A673 (cell line): ENCODE measurements around the gene NPW. TPM values are rescaled to one million over a fixed set of nuclear protein-coding genes. Genes with fewer than 3 reads are reported as not detected.

Experiments
- BruUV-seq: library from RNA; stranded (reverse); fragments of 400-500 nt; replicated peaks from 2 replicates; lab custom pipeline; 2021; lab: Mats Ljungman, UMichigan
- CTCF ChIA-PET: fragments of 300-600 bp; sonication (Branson Sonifier 250); formaldehyde crosslinking; loops from one replicate; lab custom pipeline; 2022; ENCODE audit warnings: antibody characterized with exemption; lab: Charles Lee
- POLR2A ChIA-PET: fragments of 300-600 bp; sonication (Branson Sonifier 250); formaldehyde crosslinking; loops from one replicate; lab custom pipeline; 2022; ENCODE audit warnings: antibody characterized with exemption; ENCODE audit not compliant: low non-redundant PET; lab: Charles Lee
- DNase-seq: peaks from one replicate; pipeline ENCODE4 v3.0.0-alpha.2; 2015; ENCODE audit warnings: low spot score
- H3K27ac ChIP-seq: fragments of 200-600 bp; sonication (generic); 2 replicates; pipeline ENCODE4 v1.5.1; 2016; ENCODE audit warnings: mixed run types, low read depth, mild to moderate bottlenecking, mixed read lengths, antibody characterized with exemption, low read length; ENCODE audit not compliant: poor library complexity, severe bottlenecking
- H3K27me3 ChIP-seq: fragments of 200-600 bp; sonication (generic); replicated peaks from 2 replicates; pipeline ENCODE4 v1.6.1; 2017; ENCODE audit warnings: mixed run types, low read depth, mild to moderate bottlenecking, mixed read lengths, antibody characterized with exemption, low read length; ENCODE audit not compliant: insufficient read depth, poor library complexity
- H3K36me3 ChIP-seq: fragments of 200-600 bp; sonication (generic); 2 replicates; pipeline ENCODE4 v1.6.1; 2016; ENCODE audit warnings: mixed run types, mild to moderate bottlenecking, mixed read lengths, antibody characterized with exemption, low read length; ENCODE audit not compliant: insufficient read depth, poor library complexity, severe bottlenecking
- H3K4me1 ChIP-seq: fragments of 200-600 bp; sonication (generic); 2 replicates; pipeline ENCODE4 v1.6.1; 2017; ENCODE audit warnings: mixed run types, mild to moderate bottlenecking, mixed read lengths, antibody characterized with exemption, low read length; ENCODE audit not compliant: insufficient read depth, poor library complexity, severe bottlenecking
- H3K4me3 ChIP-seq: fragments of 200-600 bp; sonication (generic); 2 replicates; pipeline ENCODE4 v1.5.1; 2016; ENCODE audit warnings: low read depth, mixed run types, mild to moderate bottlenecking, mixed read lengths, low read length; ENCODE audit not compliant: poor library complexity, severe bottlenecking
- H3K9me3 ChIP-seq: fragments of 200-600 bp; sonication (generic); 2 replicates; pipeline ENCODE4 v1.6.1; 2016; ENCODE audit warnings: mixed run types, low read depth, mild to moderate bottlenecking, mixed read lengths, antibody characterized with exemption, low read length; ENCODE audit not compliant: poor library complexity, severe bottlenecking
- EZH2 ChIP-seq: fragments of 200-600 bp; sonication (generic); IDR thresholded peaks from 2 replicates; pipeline ENCODE4 v1.6.1; 2017; ENCODE audit warnings: borderline replicate concordance, low read depth, mild to moderate bottlenecking, mixed read lengths, antibody characterized with exemption, low read length; ENCODE audit not compliant: poor library complexity, severe bottlenecking
- intact Hi-C: fragments of 100-400 bp; cut with micrococcal nuclease; formaldehyde crosslinking; loops from one replicate; pipeline ENCODE4 v1.10.0; 2022; ENCODE audit not compliant: unreplicated experiment
- total RNA-seq: library from RNA; stranded (reverse); gene quantifications from 2 replicates; pipeline ENCODE4 v1.2.3, GENCODE V29; 2021
- TF ChIP-seq, protein P1 (sequence below): fragments of 300-800, 200-600 bp; sonication (generic); conservative IDR thresholded peaks from 2 replicates; pipeline ENCODE4 v1.5.1; 2017; ENCODE audit warnings: low read depth, mild to moderate bottlenecking, antibody characterized with exemption, low read length, moderate library complexity, mixed read lengths

Gene NPW
- total RNA-seq, 1 experiment from 2014 or later: 96.5 TPM

DNA sequence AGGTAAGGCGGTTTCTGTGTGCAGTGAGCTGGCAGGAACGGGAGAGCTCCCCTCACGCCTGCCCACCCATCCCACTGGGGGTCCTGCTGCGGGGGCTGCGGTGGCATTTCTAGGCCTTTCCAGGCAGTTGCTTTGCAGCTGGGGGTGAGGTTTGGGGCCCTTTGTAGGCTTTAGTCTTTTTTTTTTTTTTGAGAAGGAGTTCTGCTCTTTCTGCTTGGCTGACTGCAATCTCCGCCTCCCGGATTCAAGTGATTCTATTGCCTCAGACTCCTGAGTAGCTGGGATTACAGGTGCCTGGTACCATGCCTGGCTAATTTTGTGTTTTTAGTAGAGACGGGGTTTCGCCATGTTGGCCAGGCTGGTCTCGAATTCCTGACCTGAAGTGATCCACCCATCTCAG, 39.3 kb downstream of the NPW start:
- no peaks in the 10 kb centered on the region for H3K9me3 ChIP-seq
- no peaks in the 10 kb centered on the region for H3K27me3 ChIP-seq
- BruUV-seq: no TSS peak
- no peak overlapping the region for H3K4me3 ChIP-seq
- intact Hi-C loops: no loop called here
- no peak overlapping the region for H3K27ac ChIP-seq
- no peak for TF ChIP-seq EZH2
- TF ChIP-seq, protein P1, sequence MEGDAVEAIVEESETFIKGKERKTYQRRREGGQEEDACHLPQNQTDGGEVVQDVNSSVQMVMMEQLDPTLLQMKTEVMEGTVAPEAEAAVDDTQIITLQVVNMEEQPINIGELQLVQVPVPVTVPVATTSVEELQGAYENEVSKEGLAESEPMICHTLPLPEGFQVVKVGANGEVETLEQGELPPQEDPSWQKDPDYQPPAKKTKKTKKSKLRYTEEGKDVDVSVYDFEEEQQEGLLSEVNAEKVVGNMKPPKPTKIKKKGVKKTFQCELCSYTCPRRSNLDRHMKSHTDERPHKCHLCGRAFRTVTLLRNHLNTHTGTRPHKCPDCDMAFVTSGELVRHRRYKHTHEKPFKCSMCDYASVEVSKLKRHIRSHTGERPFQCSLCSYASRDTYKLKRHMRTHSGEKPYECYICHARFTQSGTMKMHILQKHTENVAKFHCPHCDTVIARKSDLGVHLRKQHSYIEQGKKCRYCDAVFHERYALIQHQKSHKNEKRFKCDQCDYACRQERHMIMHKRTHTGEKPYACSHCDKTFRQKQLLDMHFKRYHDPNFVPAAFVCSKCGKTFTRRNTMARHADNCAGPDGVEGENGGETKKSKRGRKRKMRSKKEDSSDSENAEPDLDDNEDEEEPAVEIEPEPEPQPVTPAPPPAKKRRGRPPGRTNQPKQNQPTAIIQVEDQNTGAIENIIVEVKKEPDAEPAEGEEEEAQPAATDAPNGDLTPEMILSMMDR: no peak
- ChIA-PET CTCF (no interaction called here), POLR2A (interaction anchor here (0.6 kb wide), 1 partner anchor 10 kb away, joined by 4 read pairs; no protein-coding TSS in a partner anchor)
- H3K4me1 ChIP-seq: no peaks in the 10 kb centered on the region
- no peaks in the 10 kb centered on the region for H3K36me3 ChIP-seq
- no peak for DNase-seq

DNA sequence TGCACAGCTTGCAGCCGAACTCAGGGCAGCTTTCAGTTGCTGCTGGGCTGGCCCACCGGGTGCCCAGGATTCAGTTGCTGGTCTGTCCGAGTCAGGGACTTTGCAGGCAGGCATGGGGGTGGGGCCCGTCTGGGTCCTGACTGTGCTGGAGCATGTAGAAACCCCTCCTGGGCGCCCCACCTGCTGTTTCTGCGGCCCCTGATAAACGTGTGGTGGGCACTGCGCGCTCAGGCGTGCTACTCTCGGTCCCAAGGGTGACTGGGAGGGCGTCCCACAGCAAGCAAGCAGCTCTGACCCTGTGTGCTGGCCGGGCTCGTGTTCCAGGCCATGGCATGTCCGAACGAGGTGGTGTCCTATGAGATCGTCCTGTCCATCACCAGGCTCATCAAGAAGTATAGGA, 40.8 kb downstream of the NPW start:
- H3K36me3 ChIP-seq: no peaks in the 10 kb centered on the region
- H3K4me1 ChIP-seq: no peaks in the 10 kb centered on the region
- BruUV-seq: no TSS peak
- H3K27me3 ChIP-seq: no peaks in the 10 kb centered on the region
- TF ChIP-seq, protein P1: no peak
- no peak for TF ChIP-seq EZH2
- intact Hi-C loops: no loop called here
- no peak overlapping the region for H3K27ac ChIP-seq
- H3K9me3 ChIP-seq: no peaks in the 10 kb centered on the region
- CTCF ChIA-PET: no interaction called here
- DNase-seq: no peak
- POLR2A ChIA-PET: no interaction called here
- H3K4me3 ChIP-seq: no peak overlapping the region

DNA sequence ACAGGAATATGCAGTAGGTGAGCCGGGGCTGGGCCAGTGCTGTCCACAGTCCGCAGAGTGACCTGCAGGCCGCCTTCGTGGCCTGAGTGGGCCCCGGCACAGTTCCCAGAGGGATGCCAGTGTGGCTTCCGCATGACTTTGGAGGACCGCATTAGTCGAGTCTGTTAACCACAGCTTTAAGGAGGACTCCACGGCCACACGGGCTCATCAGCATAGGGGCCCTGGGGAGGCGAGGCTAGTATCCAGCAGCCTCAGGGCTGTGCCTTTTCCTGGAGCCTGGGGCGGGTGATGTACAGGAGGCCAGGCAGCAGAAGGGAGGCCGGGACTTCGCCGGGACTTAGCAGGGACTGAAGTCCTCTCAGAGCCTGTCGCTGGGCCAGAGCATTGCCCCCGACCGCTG, 41.4 kb downstream of the NPW start:
- TF ChIP-seq EZH2: no peak
- TF ChIP-seq, protein P1: no peak
- Histone ChIP-seq H3K4me1 (no peaks in the 10 kb centered on the region), H3K27ac (no peak overlapping the region), H3K27me3 (no peaks in the 10 kb centered on the region), H3K4me3 (no peak overlapping the region), H3K9me3 (no peaks in the 10 kb centered on the region), H3K36me3 (peaks cover 2% of the 10 kb centered on the region)
- no TSS peak for BruUV-seq
- CTCF ChIA-PET: no interaction called here
- intact Hi-C loops: no loop called here
- no peak for DNase-seq
- POLR2A ChIA-PET: no interaction called here
